H1 (cell line): Measurements from ENCODE around the gene DOCK9. TPM values are rescaled to one million over a fixed set of nuclear protein-coding genes. Genes with fewer than 3 reads are reported as not detected.

Experiments used
- CTCF ChIA-PET: fragments of 300-600 bp; sonication (Branson Sonifier 250); formaldehyde crosslinking; loops from one replicate; lab custom pipeline; 2021; ENCODE audit not compliant: partially characterized antibody; lab: Charles Lee
- POLR2A ChIA-PET: fragments of 300-600 bp; sonication (Branson Sonifier 250); formaldehyde crosslinking; loops from one replicate; lab custom pipeline; 2021; ENCODE audit warnings: inconsistent platforms; ENCODE audit not compliant: partially characterized antibody; lab: Charles Lee
- DNase-seq, 2 experiments: peaks; one replicate each; pipeline versions ENCODE4 v3.0.0 to v3.0.0-alpha.2; 2010 to 2022; ENCODE audit warnings: low spot score in 2 of 2, low read depth in 1 of 2, mixed read lengths in 1 of 2
- FAIRE-seq: peaks from 2 replicates; lab custom pipeline; 2011; peaks lifted over from hg19 to GRCh38; lab: Jason Lieb, UNC
- H2AFZ ChIP-seq: 2 replicates; pipeline ENCODE4 v1.8.1; 2012; ENCODE audit warnings: low read length, inconsistent platforms
- H2AK5ac ChIP-seq: 2 replicates; pipeline ENCODE4 v1.6.1; 2013; ENCODE audit warnings: low read depth, low read length
- H2BK120ac ChIP-seq: replicated peaks from 2 replicates; pipeline ENCODE3; 2013; ENCODE audit warnings: low read depth, low read length, inconsistent platforms
- H2BK12ac ChIP-seq: 2 replicates; pipeline ENCODE4 v1.6.1; 2013; ENCODE audit warnings: low read depth, low read length
- H2BK15ac ChIP-seq: 2 replicates; pipeline ENCODE4 v1.6.1; 2013; ENCODE audit warnings: low read length
- H2BK20ac ChIP-seq: 2 replicates; pipeline ENCODE4 v1.6.1; 2013; ENCODE audit warnings: low read length
- H2BK5ac ChIP-seq: 2 replicates; pipeline ENCODE4 v1.6.1; 2013; ENCODE audit warnings: low read depth, low read length
- H3K14ac ChIP-seq: 2 replicates; pipeline ENCODE4 v1.6.1; 2013; ENCODE audit warnings: inconsistent platforms; ENCODE audit not compliant: insufficient read length
- H3K18ac ChIP-seq: 2 replicates; pipeline ENCODE4 v1.6.1; 2013; ENCODE audit warnings: low read length; ENCODE audit errors: extremely low read depth
- H3K23ac ChIP-seq: 2 replicates; pipeline ENCODE4 v1.6.1; 2013; ENCODE audit warnings: inconsistent platforms; ENCODE audit not compliant: insufficient read length
- H3K23me2 ChIP-seq: 2 replicates; pipeline ENCODE4 v1.6.1; 2013; ENCODE audit warnings: low read depth, low read length
- H3K27ac ChIP-seq: 2 replicates; pipeline ENCODE4 v1.6.1; 2011; ENCODE audit warnings: low read depth, low read length, inconsistent platforms
- H3K27me3 ChIP-seq, 4 experiments: replicated peaks in 1 of 4; 1 replicate in 1 of 4; 2 replicates in 3 of 4; pipeline versions ENCODE4 v1.6.1 to v1.8.1; 2011 to 2013; ENCODE audit warnings: low read length in 3 of 4, mild to moderate bottlenecking in 3 of 4, inconsistent platforms in 2 of 4, mixed read lengths in 2 of 4, moderate library complexity in 1 of 4; ENCODE audit not compliant: control insufficient read depth in 3 of 4, insufficient read depth in 3 of 4; ENCODE audit errors: extremely low read depth in 1 of 4
- H3K36me3 ChIP-seq, 4 experiments: 2 replicates each; pipeline versions ENCODE4 v1.6.1 to v1.8.1; 2011 to 2013; ENCODE audit warnings: mild to moderate bottlenecking in 4 of 4, low read length in 3 of 4, moderate library complexity in 2 of 4, control low read depth in 1 of 4, inconsistent platforms in 1 of 4; ENCODE audit not compliant: insufficient read depth in 4 of 4, control insufficient read depth in 2 of 4
- H3K4ac ChIP-seq: replicated peaks from 2 replicates; pipeline ENCODE3; 2013; ENCODE audit warnings: low read length, low read depth, mixed read lengths, inconsistent platforms; ENCODE audit not compliant: insufficient read length
- H3K4me1 ChIP-seq, 4 experiments: replicated peaks in 1 of 4; 1 replicate in 1 of 4; 2 replicates in 3 of 4; pipeline versions ENCODE4 v1.6.1 to v1.8.1; 2011 to 2013; ENCODE audit warnings: low read length in 3 of 4, inconsistent platforms in 2 of 4, mixed read lengths in 1 of 4; ENCODE audit not compliant: insufficient read depth in 4 of 4, control insufficient read depth in 3 of 4
- H3K4me2 ChIP-seq, 2 experiments: 2 replicates each; pipeline versions ENCODE4 v1.6.1 to v1.8.1; 2011 to 2013; ENCODE audit warnings: low read depth in 2 of 2, low read length in 2 of 2, control low read depth in 1 of 2, inconsistent platforms in 1 of 2, mild to moderate bottlenecking in 1 of 2; ENCODE audit not compliant: insufficient read depth in 1 of 2
- H3K4me3 ChIP-seq, 4 experiments: fragments of 200-600, 300-600 bp in 1 of 4; sonication (generic), shearing (Covaris generic), sonication (Bioruptor Twin) in 1 of 4; 2 replicates each; pipeline versions ENCODE4 v1.5.1 to v1.8.1; 2011 to 2016; ENCODE audit warnings: low read length in 4 of 4, low read depth in 3 of 4, control low read depth in 2 of 4, inconsistent platforms in 2 of 4, mild to moderate bottlenecking in 2 of 4, mixed read lengths in 1 of 4, moderate library complexity in 1 of 4; ENCODE audit not compliant: insufficient read depth in 2 of 4; ENCODE audit errors: extremely low read depth in 1 of 4
- H3K56ac ChIP-seq: replicated peaks from 2 replicates; pipeline ENCODE3; 2013; ENCODE audit warnings: low read depth, mild to moderate bottlenecking, mixed read lengths, low read length, inconsistent platforms; ENCODE audit not compliant: insufficient read length
- H3K79me1 ChIP-seq: 2 replicates; pipeline ENCODE4 v1.6.1; 2013; ENCODE audit warnings: low read depth, low read length, control low read depth
- H3K79me2 ChIP-seq, 2 experiments: 2 replicates each; pipeline versions ENCODE4 v1.6.1 to v1.8.1; 2012 to 2013; ENCODE audit warnings: low read length in 2 of 2, mild to moderate bottlenecking in 2 of 2, inconsistent platforms in 1 of 2; ENCODE audit not compliant: insufficient read depth in 2 of 2, control insufficient read depth in 1 of 2
- H3K9ac ChIP-seq, 4 experiments: replicated peaks in 1 of 4; 1 replicate in 1 of 4; 2 replicates in 3 of 4; pipeline versions ENCODE4 v1.6.1 to v1.8.1; 2011 to 2013; ENCODE audit warnings: low read depth in 3 of 4, low read length in 3 of 4, control low read depth in 2 of 4, mild to moderate bottlenecking in 2 of 4, moderate library complexity in 2 of 4, inconsistent platforms in 1 of 4; ENCODE audit errors: extremely low read depth in 1 of 4
- H3K9me3 ChIP-seq, 2 experiments: 2 replicates each; pipeline versions ENCODE4 v1.6.1 to v1.8.1; 2012 to 2013; ENCODE audit warnings: mild to moderate bottlenecking in 2 of 2, moderate library complexity in 2 of 2, control low read depth in 1 of 2, inconsistent platforms in 1 of 2, low read depth in 1 of 2, low read length in 1 of 2, mixed read lengths in 1 of 2; ENCODE audit not compliant: insufficient read depth in 2 of 2
- H4K20me1 ChIP-seq, 2 experiments: replicated peaks in 1 of 2; 2 replicates each; pipeline versions ENCODE3 to v1.8.1; 2011 to 2013; ENCODE audit warnings: inconsistent platforms in 2 of 2, low read length in 2 of 2, mild to moderate bottlenecking in 1 of 2; ENCODE audit not compliant: insufficient read depth in 2 of 2, control insufficient read depth in 1 of 2
- H4K5ac ChIP-seq: 2 replicates; pipeline ENCODE4 v1.6.1; 2013; ENCODE audit warnings: low read length, low read depth, mixed read lengths, inconsistent platforms; ENCODE audit not compliant: insufficient read length
- H4K8ac ChIP-seq: 2 replicates; pipeline ENCODE4 v1.8.0; 2013; ENCODE audit warnings: mild to moderate bottlenecking, moderate library complexity, low read length, inconsistent platforms; ENCODE audit not compliant: insufficient read depth; ENCODE audit errors: extremely low read depth
- H4K91ac ChIP-seq: replicated peaks from 2 replicates; pipeline ENCODE3; 2013; ENCODE audit warnings: low read length, mixed read lengths, inconsistent platforms; ENCODE audit not compliant: insufficient read length
- BRCA1 ChIP-seq: IDR thresholded peaks from 2 replicates; pipeline ENCODE4 v1.6.1; 2012; ENCODE audit warnings: low read depth, low read length, improper control_type of control experiment
- EGR1 ChIP-seq: IDR thresholded peaks from 2 replicates; pipeline ENCODE4 v1.6.1; 2011; ENCODE audit warnings: low read depth, low read length, borderline replicate concordance
- GABPA ChIP-seq: IDR thresholded peaks from 2 replicates; pipeline ENCODE4 v1.6.1; 2011; ENCODE audit warnings: mild to moderate bottlenecking, low read length, moderate library complexity, borderline replicate concordance; ENCODE audit not compliant: insufficient read depth
- GTF2F1 ChIP-seq: IDR thresholded peaks from 2 replicates; pipeline ENCODE4 v1.6.1; 2012; ENCODE audit warnings: low read depth, low read length, improper control_type of control experiment, borderline replicate concordance
- PHF8 ChIP-seq: fragments of 200-600 bp; sonication (generic); conservative IDR thresholded peaks from 2 replicates; pipeline ENCODE4 v1.7.1; 2012; ENCODE audit warnings: low read depth, mild to moderate bottlenecking, inconsistent platforms, low read length, moderate library complexity
- RBBP5 ChIP-seq: IDR thresholded peaks from 2 replicates; pipeline ENCODE4 v1.7.1; 2012; ENCODE audit warnings: low read depth, mild to moderate bottlenecking, inconsistent platforms, low read length, moderate library complexity, borderline replicate concordance
- RFX5 ChIP-seq: IDR thresholded peaks from 2 replicates; pipeline ENCODE4 v1.6.1; 2011; ENCODE audit warnings: low read depth, low read length, improper control_type of control experiment, borderline replicate concordance
- SIRT6 ChIP-seq: IDR thresholded peaks from one replicate; pipeline ENCODE4 v1.7.1; 2012; ENCODE audit warnings: low read length, inconsistent platforms
- SIX5 ChIP-seq: IDR thresholded peaks from 2 replicates; pipeline ENCODE4 v1.6.1; 2011; ENCODE audit warnings: mild to moderate bottlenecking, low read depth, low read length
- SP1 ChIP-seq: IDR thresholded peaks from 2 replicates; pipeline ENCODE4 v1.6.1; 2011; ENCODE audit warnings: low read depth, low read length
- SRF ChIP-seq: IDR thresholded peaks from 2 replicates; pipeline ENCODE4 v1.6.1; 2011; ENCODE audit warnings: mild to moderate bottlenecking, low read depth, low read length, moderate library complexity
- TAF1 ChIP-seq: IDR thresholded peaks from 2 replicates; pipeline ENCODE4 v1.6.1; 2011; ENCODE audit warnings: mild to moderate bottlenecking, low read depth, low read length
- WGBS, 2 experiments: shearing (Covaris generic) in 1 of 2; methylation state at CpG; one replicate each; pipeline versions ENCODE4 v1.1.6 to v1.1.7; 2013 to 2015; ENCODE audit warnings: low lambda C conversion rate in 2 of 2, mixed read lengths in 2 of 2, inconsistent platforms in 1 of 2, low coverage in 1 of 2, missing lambda C conversion rate in 1 of 2; ENCODE audit not compliant: insufficient replicate concordance in 2 of 2, insufficient coverage in 1 of 2, insufficient read length in 1 of 2; ENCODE audit errors: extremely low coverage in 1 of 2, missing lambda C conversion rate in 1 of 2; 5-methylcytosine and 5-hydroxymethylcytosine counted together
- polyA plus RNA-seq, 7 experiments: library from polyadenylated mRNA; depleted of rRNA in 3 of 7; stranded (reverse) in 5 of 7; unstranded in 2 of 7; fragments of >200 nt in 5 of 7; fragments of 200-250 nt in 2 of 7; gene quantifications; 1 replicate in 5 of 7; 2 replicates in 1 of 7; 4 replicates in 1 of 7; pipeline versions ENCODE4 v1.2.1 to v1.2.3, GENCODE V29; 2011 to 2013; ENCODE audit warnings: missing spikeins in 2 of 7, mixed read lengths in 2 of 7
- total RNA-seq: library from RNA; stranded (reverse); fragmentation: NEBNext Ultra II Directional; extraction: Animal tissue kit (Norgen Biotek cat#: 25700); gene quantifications from 2 replicates; pipeline ENCODE4 v1.2.1, GENCODE V29; 2021
- TF ChIP-seq, protein P1 (sequence below), 3 experiments: IDR thresholded peaks; 1 replicate in 2 of 3; 2 replicates in 1 of 3; pipeline versions ENCODE4 v1.5.1 to v1.6.1; 2011; ENCODE audit warnings: low read length in 3 of 3, mild to moderate bottlenecking in 3 of 3, inconsistent platforms in 2 of 3, low read depth in 1 of 3, moderate library complexity in 1 of 3; ENCODE audit not compliant: insufficient read depth in 1 of 3; ENCODE audit errors: control extremely low read depth in 1 of 3

DOCK9 gene
- total and polyA plus RNA-seq, 2 of the 8 experiments (the other 6 are each of a cell fraction or from before 2014, with no cell fraction given) = 21.6 to 31.5 TPM

DNA sequence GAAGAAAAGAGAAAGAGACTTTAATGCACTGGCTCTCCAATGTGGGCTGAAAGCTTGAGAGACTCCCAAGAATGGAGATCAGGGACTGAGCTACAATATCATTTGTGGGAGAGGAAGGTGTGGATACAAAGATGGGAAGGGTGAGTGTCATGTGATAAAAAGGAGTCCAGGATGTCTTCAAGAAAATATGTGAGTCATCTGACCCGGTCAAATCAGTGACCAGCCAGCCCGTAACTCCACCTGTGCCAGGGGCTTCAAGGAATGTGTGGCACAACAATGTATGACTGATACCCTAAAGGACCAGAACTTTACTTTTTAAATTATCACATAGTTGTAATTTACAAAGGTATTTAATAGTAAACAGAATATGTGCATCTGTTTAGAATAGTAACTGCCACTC, 97.2 kb downstream of the DOCK9 start:
- peaks cover 2 to 10% (median 6%) of the 10 kb centered on the region in 4 experiments; a peak in 5 of 7 replicates for H3K4me1 ChIP-seq
- ChIA-PET POLR2A (no interaction called here), CTCF (interaction anchor here (1.9 to 10.1 kb wide), 2 partner anchors 9 to 14 kb away, joined by 4 to 71 read pairs; no protein-coding TSS in a partner anchor)
- no peak for FAIRE-seq
- H2BK20ac ChIP-seq = no peak overlapping the region
- H4K5ac ChIP-seq = no peak overlapping the region
- H4K20me1 ChIP-seq = no peaks in the 10 kb centered on the region
- WGBS, 2 experiments = 90% methylated on average over 2 of the region's 2 CpGs; no CpG with 5 or more reads in 1 of the 2 experiments
- H2AK5ac ChIP-seq = no peak overlapping the region
- H3K36me3 ChIP-seq = peaks cover 0 to 6% (median 2%) of the 10 kb centered on the region in 4 experiments; a peak in 2 of 8 replicates
- no peak overlapping the region for H2BK15ac ChIP-seq
- H3K79me2 ChIP-seq = no peaks in the 10 kb centered on the region
- H4K91ac ChIP-seq = no peak overlapping the region
- no peak overlapping the region for H4K8ac ChIP-seq
- H3K9ac ChIP-seq = no peak overlapping the region
- no peak for DNase-seq
- H3K18ac ChIP-seq = no peak overlapping the region
- H2BK5ac ChIP-seq = no peak overlapping the region
- H3K4me2 ChIP-seq = no peak overlapping the region
- H3K23me2 ChIP-seq = no peaks in the 10 kb centered on the region
- no peak overlapping the region for H3K23ac ChIP-seq
- no peaks in the 10 kb centered on the region for H3K27me3 ChIP-seq
- no peak overlapping the region for H3K14ac ChIP-seq
- no peak overlapping the region for H2BK12ac ChIP-seq
- H3K56ac ChIP-seq = no peak overlapping the region
- no peak overlapping the region for H3K27ac ChIP-seq
- no peak overlapping the region for H2BK120ac ChIP-seq
- no peaks in the 10 kb centered on the region for H3K9me3 ChIP-seq
- no peaks in the 10 kb centered on the region for H3K79me1 ChIP-seq
- H3K4ac ChIP-seq = no peak overlapping the region
- H2AFZ ChIP-seq = no peak overlapping the region
- no peak overlapping the region for H3K4me3 ChIP-seq
- no peak for TF ChIP-seq SIRT6
- TF ChIP-seq EGR1 = no peak
- TF ChIP-seq GABPA = no peak
- TF ChIP-seq, protein P1, sequence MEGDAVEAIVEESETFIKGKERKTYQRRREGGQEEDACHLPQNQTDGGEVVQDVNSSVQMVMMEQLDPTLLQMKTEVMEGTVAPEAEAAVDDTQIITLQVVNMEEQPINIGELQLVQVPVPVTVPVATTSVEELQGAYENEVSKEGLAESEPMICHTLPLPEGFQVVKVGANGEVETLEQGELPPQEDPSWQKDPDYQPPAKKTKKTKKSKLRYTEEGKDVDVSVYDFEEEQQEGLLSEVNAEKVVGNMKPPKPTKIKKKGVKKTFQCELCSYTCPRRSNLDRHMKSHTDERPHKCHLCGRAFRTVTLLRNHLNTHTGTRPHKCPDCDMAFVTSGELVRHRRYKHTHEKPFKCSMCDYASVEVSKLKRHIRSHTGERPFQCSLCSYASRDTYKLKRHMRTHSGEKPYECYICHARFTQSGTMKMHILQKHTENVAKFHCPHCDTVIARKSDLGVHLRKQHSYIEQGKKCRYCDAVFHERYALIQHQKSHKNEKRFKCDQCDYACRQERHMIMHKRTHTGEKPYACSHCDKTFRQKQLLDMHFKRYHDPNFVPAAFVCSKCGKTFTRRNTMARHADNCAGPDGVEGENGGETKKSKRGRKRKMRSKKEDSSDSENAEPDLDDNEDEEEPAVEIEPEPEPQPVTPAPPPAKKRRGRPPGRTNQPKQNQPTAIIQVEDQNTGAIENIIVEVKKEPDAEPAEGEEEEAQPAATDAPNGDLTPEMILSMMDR (IDR thresholded peaks at IDR 0.05; ENCODE audit: control extremely low read depth in 1 of 3, insufficient read depth in 1 of 3, low read depth in 1 of 3, low read length in 3 of 3) = no peak
- no peak for TF ChIP-seq GTF2F1
- no peak for TF ChIP-seq SIX5
- TF ChIP-seq PHF8 = no peak
- TF ChIP-seq RBBP5 = no peak
- TF ChIP-seq SRF = no peak
- TF ChIP-seq SP1 = no peak
- TF ChIP-seq TAF1 = no peak
- TF ChIP-seq BRCA1 = no peak
- TF ChIP-seq RFX5 = no peak
